Activated CD4-positive, CD25-positive, alpha-beta regulatory T cell treated with anti-CD3 and anti-CD28 coated beads, Interleukin-2, amount 50 U/mL, for 16 hours (primary cell): ENCODE results near the gene BCAT1.

Source experiments
- DNase-seq: peaks from one replicate; pipeline ENCODE4 v3.0.0-alpha.2; 2020; ENCODE audit warnings: low read depth, low spot score

The BCAT1 gene

DNA sequence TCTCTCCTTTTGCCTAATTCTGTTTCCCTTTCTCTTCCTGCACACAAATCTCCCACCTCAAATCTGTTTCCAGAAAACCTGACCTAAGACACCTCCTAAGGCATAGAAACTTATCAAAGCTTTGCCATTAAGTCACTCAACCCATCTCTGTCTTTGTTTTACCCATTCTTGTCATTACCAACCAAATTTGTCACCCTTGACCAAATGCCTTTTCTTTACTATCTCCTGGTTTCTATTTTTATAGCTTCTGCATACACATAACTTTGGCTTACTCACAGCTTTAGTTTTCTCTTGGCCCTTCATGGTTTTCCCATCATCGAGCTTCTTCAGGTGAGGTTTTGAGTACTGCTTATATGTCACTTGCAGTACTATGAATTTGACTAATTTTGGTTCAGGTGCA is 184.2 kb downstream of the BCAT1 start:
- no peak for DNase-seq

DNA sequence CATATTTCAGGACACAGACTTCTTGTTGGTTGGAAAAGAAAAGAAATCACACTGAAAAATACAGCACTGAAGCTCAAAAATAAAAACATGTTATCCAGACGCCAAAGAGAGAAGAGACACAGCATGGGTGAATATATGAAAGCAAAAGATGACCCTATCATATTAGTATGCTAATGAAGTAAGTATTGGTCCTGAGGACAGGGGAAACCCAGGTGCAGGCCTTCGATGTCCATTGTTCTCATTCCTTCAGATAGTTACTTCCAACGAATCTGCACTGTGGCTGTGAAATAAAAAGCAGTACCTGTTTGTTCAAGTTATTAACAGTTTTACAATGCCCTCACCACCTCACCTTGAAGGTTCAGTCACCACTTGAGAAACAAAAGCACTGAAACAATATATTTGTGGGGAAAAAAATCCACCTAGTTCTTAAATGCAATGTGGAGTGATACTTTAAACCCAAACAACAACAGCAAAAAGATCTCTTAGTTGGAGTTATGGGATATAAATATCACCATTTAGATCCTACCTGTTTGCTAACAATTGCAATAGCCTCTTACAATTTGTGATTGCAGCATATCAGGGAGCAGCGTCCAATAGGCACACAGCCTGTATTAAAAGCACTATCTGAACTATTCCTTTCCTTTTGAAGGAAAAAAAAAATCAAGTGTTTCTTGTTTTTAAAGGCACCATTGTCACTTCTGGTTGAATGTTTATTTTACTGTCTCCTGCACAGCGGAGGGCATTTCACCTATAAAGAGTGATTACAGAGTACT is 188.1 kb downstream of the BCAT1 start:
- no peak for DNase-seq

- DNase-seq = no peak
Observed at GRCh38 chr12:24760162-24760561, 188.7 kb downstream of the BCAT1 start.
